ENCODE results near the gene FXYD1.
A peak's percentile ranks its signal among the peaks of the same experiment; 100 is the strongest.

DNA sequence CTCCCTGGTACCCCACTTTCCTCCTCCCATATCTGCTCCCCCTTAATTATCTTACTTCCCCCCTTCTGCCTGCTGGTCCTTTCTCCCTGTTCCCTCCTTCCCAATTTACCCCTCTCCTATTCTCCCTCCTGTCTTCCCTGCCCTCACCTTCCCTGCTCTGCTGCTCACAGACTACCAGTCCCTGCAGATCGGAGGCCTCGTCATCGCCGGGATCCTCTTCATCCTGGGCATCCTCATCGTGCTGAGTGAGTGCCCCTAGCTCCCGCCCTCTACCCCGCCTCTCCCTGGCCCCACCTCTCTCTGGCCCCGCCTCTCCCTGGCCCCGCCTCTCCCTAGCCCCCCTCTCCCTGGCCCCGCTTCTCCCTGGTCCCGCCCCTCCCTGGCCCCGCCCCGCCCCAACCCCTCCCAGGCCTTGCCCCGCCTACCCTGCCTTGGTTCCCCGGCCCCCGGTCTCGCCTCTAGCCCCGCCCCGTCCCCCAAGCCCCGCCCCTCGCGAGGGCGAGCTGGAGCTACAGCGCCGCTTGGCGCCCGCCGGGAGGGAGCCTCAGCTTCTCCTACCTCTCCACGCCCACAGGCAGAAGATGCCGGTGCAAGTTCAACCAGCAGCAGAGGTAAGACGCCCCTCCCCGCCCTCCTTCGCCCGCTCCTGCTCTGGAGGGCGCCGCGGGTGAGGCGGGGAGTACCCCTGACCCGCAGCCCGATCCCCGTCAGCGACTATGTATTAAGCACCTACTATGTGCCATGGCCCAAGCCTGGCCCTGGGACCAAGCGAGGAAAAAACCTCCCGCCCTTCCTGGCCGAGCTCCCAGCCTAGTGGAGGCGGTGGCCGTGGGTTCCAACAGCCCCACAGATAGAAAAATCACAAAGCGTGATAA is 2.6 kb downstream of the FXYD1 start:
- peak; percentile 32 for TF ChIP-seq POLR2A (IDR thresholded peaks at IDR 0.05; ENCODE audit: low read depth)
- TF ChIP-seq, protein P1, sequence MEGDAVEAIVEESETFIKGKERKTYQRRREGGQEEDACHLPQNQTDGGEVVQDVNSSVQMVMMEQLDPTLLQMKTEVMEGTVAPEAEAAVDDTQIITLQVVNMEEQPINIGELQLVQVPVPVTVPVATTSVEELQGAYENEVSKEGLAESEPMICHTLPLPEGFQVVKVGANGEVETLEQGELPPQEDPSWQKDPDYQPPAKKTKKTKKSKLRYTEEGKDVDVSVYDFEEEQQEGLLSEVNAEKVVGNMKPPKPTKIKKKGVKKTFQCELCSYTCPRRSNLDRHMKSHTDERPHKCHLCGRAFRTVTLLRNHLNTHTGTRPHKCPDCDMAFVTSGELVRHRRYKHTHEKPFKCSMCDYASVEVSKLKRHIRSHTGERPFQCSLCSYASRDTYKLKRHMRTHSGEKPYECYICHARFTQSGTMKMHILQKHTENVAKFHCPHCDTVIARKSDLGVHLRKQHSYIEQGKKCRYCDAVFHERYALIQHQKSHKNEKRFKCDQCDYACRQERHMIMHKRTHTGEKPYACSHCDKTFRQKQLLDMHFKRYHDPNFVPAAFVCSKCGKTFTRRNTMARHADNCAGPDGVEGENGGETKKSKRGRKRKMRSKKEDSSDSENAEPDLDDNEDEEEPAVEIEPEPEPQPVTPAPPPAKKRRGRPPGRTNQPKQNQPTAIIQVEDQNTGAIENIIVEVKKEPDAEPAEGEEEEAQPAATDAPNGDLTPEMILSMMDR (IDR thresholded peaks at IDR 0.05): peak; percentile 28 to 53 (median 42)

Data from esophagus muscularis mucosa (tissue), 3 donors.